ENCODE results near the gene HHATL.

Gene HHATL

DNA sequence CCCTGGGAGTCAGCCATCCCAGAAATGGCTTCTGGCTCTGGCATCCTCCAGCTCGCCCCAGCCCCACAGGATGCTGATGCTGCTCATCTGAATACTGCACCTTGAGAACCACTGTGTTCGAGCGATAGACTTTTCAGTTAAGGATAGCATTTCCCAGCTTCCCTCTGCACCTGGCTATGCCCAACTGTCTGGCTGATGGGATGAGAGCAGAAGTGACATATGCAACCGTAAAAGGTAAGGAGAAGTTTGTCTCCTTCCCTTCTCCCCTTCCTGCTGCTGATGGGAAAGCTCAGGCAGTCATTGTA is 9.7 kb upstream of the HHATL start:
- DNase-seq, result no peak

DNA sequence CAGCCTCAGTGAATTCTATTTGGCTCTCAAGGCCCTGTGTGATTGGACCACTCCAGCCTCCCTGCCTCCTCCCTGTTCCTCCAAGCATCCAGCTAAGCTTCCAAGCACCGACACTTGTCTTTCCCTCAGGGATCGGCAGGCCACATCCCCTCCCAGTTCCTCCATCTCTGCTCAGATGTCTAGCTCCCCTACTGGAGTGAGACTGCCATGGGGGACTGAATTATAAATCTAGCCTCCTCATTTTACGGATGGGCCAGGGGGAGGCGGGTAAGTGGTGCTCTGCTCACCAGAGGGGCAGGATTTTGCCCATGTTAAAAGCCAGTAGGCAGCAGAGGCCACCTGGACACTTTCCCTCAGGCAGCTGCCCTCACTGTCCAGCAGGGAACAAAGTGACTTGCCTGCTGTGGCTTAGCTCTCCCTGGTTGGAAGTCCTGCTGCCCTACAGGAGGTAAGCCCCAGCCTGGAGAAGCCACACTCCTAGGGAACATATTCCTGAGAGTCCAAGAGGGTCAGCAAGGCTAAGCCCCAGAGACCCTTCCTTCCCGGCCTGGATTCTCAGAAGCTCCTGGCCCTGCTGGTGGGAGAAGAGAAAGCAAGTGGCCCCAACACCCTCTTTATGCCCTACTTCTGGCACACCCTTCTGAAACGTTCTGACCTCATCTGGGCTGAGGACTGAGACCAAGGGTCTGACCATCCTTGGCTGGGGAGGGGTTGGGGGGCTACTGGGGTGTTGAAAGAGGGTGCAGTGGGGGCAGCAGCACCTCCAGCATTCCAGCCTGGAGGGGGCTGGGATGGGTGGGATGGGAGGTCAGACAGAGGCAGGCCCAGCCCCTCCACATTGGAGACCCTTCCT is 9.1 kb upstream of the HHATL start:
- no peak for DNase-seq

DNA sequence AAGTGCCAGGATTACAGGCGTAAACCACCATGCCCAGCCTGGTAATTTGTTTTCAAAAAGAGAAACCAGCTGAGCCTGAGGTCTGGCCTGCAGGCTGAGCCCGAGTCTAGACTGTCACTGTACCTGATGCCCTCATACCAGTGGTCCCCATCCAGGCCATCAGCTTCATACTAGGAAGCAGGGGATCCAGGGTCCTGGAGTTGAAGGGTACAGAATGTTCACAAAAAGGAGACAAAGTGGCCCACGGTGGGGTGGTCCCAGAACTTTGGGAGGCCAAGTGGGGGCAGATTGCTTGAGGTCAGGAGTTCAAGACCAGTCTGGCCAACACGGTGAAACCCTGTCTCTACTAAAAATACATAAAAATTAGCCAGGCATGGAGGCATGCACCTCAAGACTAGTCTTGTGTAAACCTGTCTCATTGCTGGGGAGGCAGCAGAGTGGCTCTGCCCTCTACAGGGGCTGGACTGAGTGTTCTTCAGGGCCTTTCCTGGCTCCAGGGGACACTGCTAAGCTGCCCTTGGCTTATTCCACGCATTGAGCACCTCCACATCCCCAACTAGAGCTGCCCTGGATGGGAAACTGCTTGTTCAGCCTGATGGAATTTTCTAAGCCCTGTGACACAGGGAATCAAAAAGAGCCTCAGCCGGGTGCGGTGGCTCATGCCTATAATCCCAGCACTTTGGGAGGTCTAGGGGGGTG is 7.9 kb upstream of the HHATL start:
- DNase-seq, result no peak

DNA sequence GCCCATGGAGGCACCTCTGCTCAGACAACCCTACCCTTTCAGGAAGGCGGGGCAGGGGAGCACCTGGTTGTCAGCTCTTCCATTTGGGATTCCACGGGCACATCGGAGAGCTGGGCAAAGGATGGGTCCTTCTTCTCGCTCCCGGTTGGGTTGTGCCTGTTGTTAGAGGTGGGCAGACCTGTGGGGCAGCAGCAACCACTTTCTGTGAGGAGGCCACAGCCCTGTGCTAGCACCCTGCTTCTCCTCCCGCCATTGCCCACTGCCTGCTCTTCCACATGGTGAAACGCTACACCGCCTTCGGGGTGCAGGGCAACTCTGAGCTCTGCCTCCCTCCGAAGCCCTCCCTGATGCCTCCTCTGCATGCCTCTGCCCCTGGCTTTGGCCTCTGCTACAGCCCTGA is 7.0 kb upstream of the HHATL start:
- no peak for DNase-seq

DNA sequence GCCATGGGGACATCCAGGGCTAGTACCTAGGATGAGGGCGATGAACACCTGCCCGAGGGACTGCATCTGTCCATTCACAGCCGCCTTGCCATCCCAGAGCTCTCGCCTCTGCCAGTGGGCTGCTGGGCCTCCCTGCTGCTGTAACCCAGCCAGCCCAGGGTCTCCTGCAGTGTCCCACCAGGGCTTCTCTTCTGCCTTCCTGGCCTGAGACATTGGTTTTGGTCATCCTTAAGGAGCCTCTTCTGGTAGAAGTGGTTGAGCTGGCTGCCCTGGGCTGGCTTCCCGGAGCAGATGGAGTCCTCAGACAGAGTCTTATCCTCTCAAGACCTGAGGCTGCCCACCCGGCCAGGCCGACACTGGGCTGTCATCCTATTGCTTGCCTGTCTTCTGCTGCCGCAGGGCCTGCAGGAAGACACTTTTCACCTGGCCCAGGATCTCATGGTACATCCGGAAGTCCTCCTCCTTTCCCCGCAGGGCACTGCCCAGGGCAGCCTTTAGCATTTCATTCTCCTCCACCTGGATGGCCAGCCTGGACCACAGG is 6.1 kb upstream of the HHATL start:
- no peak for DNase-seq

DNA sequence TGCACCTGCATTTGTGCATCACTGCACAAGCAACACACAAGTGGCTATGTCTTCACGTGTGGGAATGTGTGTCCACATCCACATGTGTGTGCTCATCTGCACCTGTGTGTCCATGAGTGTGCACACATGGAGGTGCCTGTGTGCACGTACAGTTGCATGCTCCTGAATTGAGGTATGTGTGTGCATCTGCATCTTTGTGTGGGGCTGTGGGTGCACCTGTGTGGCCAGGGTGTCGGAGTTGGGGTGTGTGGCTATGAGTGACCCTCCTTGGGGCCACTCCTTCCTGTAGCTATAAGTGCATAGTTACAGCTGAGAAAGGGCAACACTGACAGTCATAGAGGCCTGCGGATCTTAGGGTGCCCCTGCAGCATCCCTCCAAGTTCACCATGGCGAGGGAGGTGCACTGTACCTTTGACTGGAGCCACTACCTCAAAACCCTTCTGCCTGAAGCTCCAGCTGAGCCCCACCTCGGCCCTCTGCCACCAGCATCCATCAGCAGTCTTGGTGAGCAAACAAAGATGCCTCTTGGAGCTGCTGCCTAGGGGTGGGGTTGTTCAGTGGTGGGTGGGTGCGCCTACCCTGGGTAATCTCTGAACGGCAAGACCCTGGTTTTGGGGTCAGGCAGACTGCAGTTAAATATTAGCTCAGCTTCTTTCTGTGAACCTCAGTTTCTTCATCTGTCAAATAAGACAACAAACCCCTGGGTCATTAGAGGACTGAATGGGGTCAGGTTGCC is 5.2 kb upstream of the HHATL start:
- DNase-seq, result no peak

DNA sequence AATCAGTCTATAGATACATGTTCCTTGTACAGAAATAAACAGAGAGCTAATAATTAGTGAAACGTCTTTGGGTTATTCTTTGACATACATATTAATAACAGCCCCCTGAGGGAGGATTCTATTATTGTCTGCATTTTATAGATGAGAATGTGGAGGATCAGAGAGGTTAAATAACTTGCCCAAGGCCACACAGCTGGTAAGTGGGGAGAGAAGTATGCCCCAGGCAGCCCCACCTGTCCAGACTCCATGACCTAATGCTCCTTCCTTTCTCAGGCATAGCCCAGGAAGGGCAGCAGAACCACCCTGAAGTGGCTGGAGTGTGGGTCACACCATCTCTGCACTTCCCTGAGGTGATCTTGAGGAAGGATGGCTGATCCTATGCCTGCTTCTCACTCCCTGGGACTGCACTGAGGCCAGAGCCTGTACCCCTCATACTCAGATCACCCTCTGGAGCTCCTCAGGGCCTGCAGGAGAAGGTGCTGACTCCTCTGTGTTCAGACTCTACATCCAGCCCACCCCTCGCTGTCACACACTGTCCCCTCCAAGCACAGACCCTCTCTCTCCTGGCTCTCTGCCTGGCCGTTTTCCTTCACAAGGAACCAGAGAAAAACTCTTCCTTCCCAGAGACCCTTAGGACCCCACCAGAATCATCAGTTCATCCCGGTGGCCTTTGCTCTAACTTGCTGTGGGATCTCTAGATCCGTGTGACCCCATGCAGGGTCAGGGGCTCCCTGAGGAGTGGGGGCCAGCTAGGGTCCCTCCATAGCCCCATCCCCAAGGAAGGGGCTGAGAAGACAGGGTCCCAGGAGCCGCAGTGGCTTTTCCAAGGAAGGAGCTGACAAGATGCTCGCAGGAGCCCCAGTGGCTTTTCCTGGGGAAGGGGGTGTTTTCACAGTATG is 4.4 kb upstream of the HHATL start:
- DNase-seq, result no peak

DNA sequence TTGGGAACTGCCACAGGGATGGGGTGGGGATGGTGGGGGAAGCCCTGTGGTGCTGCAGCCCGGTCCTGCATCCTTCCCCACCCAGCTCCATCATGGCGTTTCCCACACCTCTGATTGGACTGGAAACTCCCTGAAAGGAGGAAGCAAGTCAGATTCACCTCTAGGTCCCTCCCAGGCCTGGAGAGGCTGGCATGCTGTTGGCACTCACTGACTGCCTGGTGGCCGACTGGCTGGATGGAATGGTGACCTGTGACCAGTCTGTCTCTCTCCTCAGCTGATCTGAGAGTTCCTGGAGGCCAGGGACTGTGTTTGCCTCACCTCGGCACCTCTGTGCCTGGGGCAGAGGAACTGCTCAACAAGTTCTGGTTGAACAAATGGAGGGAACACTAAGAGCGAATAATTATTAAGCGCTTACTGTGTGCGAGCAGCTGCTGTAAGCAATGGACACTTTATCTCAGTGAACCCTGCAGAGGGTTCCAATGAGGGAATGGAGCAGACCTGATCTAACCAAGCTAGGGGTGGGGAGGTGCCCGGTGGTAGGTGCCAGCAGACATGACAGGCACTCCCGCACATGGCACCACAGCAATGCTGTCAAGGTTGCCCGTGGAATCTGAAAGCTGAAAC is 3.5 kb upstream of the HHATL start:
- no peak for DNase-seq

DNA sequence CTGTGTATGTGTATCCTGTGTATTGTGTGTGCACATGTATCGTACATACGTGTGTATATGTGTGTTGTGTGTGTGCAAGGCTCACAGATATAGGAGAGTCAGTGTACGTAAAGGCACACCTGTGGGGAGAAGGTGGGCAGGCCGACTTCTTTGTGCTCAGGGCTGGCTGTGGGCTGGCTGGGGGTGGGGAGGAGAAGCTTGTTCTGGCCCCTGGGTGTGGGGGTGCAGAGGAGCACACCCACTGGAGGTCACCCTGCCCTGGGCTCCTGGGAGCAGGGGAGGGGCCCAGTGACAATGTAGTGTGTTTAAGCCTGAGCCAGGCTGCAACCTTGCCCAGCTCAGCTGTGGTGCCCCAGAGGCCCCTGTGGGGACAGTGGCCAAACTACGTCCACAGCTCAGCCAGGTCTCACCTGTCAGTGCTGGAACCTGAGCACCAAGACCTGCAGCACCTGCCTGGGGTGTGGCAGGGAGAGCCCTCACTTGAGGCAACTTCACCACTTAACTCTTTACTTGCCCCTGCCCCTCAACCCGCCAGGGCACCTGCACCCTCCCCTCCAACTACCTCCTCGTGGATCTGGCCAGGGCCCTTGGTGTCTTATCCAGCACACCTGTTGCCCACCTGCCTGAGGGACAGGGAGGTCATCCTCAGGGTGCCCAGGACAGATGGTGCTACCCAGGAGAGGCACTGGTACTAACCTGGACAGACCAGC is 2.6 kb upstream of the HHATL start:
- DNase-seq, result no peak

DNA sequence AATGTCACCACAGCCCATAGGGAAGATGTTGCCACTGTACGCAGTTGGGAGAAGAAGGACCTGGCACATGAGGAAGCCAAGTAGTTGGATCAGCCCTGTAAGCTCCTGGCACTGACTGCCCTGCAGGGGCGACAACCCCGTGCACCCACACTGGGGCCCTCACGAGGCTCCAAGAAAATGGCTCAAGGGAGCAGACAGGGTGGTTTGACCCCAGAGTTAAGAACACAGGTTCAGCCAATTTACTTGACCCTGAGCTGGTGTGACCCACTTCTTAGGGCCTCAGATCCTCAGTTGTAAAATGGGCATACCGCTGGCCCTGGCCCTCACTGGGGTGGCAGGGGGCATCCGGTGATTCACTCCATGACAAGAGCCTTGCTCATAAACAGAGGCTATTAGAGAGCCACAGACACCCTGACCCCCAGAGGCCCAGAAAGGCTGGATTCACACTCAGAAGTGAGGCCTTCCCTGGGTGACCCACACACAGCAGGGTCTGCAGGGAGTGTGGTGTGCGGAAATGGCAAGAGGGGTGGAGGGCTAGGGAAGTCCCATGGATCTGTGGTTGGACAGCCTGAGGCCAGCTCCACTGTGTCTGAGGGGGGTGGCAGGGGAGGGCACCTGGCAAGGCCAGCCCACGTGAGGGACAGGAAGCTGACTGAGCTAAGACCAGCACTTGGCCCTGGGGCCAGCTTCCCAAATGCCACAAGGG is 1.7 kb upstream of the HHATL start:
- no peak for DNase-seq

DNA sequence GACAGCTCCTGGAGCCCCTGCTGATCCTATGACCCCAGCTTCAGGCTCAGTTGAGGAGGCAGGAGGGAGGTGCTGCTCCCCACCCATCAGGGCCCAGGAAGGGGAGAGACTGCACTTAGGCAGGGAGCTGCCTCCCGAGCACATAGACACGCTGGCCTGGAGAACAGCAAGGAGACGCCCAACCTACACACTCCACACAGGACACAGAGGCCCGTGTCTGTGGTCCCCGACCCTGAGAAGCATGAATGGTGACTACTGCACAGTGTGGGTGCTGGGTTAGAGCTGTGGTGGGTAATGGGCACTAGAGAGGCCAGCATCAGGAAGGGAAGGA is 1.1 kb upstream of the HHATL start:
- no peak for DNase-seq

DNA sequence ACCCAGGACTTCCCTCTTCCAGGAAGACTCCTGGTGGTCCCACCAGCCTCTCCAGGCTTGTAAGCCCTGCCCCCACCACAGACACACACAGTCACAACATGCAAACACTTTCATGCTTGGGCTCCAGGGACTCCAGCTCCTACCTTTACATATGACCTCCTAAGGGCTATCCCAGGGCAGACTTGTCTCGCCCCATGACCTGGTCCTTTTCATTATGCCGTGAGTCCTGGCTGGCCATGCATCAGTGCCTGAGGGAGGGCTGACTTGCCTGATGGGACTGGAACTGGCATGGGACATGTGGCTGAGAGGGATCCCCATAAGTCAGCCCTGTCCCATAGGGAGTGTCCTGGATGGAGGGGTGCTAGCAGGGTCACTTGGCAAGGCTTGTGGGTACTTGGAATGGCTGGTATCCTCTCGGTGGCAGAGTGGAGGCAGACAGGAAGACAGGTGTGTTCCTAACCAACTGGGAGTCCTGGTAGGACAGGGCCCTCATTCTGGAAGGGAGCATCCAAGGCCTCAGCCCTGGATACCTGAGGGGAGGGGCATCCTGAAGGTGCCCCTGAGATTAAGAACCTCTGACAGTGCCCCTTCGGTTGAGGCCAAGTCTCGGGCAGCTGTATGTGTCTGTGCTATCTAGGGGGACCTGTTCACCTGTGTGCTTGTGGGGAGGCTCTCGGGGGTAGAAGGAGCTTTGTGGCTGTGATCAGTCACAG is 540 bp upstream of the HHATL start:
- no peak for DNase-seq

DNA sequence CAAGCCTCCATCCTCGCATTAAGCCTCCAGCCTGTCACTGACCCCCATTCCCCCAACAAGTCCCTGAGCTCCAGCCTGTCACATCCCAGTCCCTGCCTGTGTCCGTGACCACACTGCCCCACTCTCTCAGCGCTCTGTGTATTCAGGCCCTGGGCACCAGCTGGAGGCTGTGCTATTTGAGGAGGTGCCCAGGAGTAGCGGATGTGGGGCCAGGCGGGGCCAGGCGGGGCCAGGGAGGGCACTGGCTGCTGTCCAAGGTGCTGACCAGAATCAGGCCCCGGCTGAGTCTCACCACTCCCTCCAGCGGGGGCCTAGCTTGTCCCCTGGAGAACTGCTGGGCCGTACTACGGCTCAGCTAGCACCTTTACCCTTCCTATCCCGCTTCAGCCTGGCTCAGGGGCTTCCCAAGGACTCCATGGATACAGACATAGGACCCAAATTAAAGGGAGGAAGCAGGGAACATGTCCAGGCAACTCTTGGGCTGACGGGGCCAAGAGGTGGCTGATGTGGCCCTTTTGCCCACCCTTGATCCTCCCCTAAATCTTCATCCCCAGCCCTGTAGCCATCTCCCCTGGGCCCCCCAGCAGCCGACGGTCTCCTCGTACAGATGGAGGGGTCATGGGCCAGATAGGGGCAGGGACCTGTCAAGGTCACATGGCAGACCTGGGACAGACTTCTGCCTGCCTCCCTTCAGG is 1.1 kb downstream of the HHATL start:
- peak; percentile 44 to 57 for DNase-seq

DNA sequence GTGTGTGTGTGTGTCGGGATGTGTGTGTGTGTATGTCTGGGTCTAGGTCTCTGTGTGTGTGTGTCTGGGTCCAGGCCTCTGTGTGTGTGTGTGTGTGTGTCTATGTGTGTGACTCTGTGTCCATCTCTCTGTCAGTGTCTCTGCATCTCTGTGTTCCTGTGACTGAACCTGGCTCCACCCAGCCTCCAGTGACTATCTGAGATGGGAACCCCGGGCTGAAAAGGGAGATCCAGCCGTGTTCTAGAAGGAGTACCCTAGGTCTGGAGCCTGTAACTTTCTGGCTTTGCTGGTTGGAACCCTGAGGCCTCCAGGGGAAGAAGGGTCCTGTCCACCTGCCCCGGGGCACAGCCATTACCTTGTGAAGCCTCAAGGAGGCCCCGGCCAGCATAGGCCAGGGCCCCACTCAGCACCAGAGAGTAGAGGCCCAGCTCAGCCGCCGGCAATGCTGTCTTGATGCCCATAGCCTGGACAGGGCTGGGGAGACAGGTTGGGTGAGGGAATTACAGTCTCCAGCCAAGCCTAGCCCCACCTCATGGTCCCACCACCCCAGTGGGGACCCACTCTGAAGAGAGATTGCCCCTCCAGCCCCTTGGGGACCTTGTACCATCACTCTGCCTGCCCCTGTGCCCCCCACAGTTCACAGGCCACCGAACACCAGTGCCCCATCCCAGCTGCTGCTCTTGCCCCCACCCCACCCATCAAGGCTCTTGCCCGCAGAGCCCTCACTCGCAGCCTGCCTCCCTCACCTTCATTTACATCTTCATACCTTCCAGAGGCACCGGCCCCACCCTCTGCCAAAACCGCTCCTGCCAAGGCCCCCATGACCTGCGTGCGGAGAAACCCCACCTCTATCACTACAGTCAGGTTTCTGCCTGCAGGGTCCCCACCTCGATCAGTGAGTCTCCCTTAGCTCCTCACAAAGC is 2.0 kb downstream of the HHATL start:
- no peak for DNase-seq

DNA sequence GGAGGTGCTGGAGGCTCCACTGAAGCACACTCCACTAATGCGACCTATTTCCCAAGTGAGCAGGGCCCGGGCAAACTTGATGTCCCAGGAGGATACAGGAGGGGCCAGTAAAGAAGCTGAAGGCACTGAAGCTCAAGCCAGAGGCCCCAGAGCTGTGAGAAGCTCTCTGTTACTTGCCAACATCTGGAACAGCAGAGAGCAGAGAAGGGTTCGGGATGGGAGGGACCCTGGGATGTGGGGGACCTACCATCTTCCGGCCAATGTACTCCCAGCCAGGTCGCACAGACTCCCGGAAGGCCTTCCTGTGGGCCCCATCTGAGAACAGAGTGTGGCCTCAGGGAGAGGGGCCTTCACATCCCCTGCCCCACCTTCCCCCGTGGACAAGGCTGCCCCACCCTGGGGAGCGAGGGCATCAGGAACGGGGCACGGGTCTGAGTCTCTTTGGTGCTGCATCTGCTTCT is 3.1 kb downstream of the HHATL start:
- DNase-seq, result no peak

DNA sequence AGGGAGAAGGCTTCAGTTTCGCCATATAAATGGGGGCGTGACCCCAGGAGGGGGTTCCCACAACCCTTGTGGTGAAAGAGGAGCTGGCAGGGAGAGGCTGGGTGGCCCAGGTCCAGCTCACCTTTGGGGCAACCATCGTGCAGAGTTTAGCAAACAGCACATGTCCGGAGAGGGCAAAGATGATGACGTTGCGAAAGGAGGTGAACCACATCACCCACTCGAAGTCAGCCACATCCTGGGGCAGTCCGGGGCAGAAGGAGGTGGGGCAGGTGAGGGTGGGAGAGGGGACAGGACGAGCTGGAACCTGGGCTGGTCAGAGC is 3.7 kb downstream of the HHATL start:
- no peak for DNase-seq

DNA sequence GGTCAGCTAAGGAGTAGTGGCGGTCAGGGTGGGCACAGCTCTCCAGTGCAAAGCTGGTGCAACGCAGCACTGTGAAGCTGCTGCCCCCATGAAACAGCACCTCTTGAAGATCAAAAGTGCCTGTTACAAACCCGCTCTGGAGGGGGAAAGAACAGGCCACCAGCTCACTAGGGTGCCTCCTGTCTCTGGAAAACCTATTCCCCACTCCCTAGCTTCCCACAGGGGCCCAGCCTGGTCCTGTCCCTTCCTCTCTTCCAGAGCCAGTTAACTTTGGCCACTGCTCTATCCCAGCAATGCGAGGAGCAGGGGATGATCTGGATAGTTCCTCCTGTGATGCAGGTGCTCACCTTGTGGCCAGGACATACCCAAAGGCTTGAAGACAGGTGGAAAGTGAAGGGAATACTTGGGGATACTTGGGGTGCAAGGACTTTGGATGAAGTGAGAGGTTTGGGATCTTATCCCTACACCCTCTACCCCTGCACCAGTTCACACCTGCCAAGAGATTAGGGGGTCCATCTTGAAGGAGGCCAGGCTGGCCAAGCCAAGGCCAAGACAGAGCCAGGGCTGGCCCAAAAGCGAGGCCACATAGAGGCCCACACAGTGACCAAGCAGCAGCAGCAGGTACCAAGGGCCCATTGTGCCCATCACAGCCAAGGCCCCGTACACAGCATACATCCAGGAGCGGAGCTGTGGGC is 4.2 kb downstream of the HHATL start:
- DNase-seq, result no peak
